Cardiac septum (tissue), 1 donor: Measurements from ENCODE around the gene INTS11. TPM values are rescaled to one million over a fixed set of nuclear protein-coding genes. Genes with fewer than 3 reads are reported as not detected.
"Not testable (repeated sequence)": the region's sequence is repeated elsewhere in the genome, so short reads cannot be mapped to it uniquely, and the experiment has no call there.

Source experiments
- DNase-seq: peaks from one replicate; pipeline ENCODE4 v3.0.0-alpha.2; 2020; ENCODE audit warnings: low spot score
- intact Hi-C: fragments of 100-400 bp; cut with DNase I; formaldehyde crosslinking; loops from one replicate; pipeline ENCODE4 v1.14.0; 2022
- long read RNA-seq: library from polyadenylated mRNA; unstranded; transcript quantifications from one replicate; pipeline ENCODE4 v2.0.0, GENCODE V29; 2021
- total RNA-seq: library from RNA; stranded (reverse); fragmentation: NEBNext Ultra II Directional; extraction: Animal tissue kit (Norgen Biotek cat#: 25700); gene quantifications from one replicate; pipeline ENCODE4 v1.2.1, GENCODE V29; 2021
- donor health status: DM: no; HTN: no; CAD: no.

INTS11 gene
- total RNA-seq, result 73.8 TPM
- long read RNA-seq, transcript INTS11-208 (17 exons, 2,148 nt), result major isoform, 65 of 115 reads
- long read RNA-seq, partial matches to known transcripts, result 23 of 115 reads
- long read RNA-seq, other reads (novel, unspliced or antisense), result 20 of 115 reads

- intact Hi-C loops, result loop anchor here (2.0 kb wide), 1 partner anchor 22 kb away; no protein-coding TSS in a partner anchor
- peak; percentile 97 for DNase-seq
Observed at GRCh38 chr1:1324524-1325287, at the start of gene INTS11, which contains the start of gene CPTP. INTS11 (minus strand) TSS chr1:1324660; CDS start chr1:1324608, 52 bp downstream. CPTP (plus strand) TSS chr1:1324802; CDS start chr1:1326911, 2,109 bp downstream.

GRCh38 chr1:1373815-1374588 lies 49.5 kb upstream of the INTS11 start:
- intact Hi-C loops, result loop anchor here (2.0 to 5.0 kb wide), 3 partner anchors 25 to 252 kb away; partner anchors contain the start of genes DVL1 and MRPL20
- DNase-seq, result no peak

GRCh38 chr1:1373051-1373814 lies 48.8 kb upstream of the INTS11 start:
- intact Hi-C loops, result loop anchor here (5.0 kb wide), 1 partner anchor 251 kb away; no protein-coding TSS in a partner anchor
- DNase-seq, result no peak

- intact Hi-C loops, result loop anchor here (5.0 kb wide), 1 partner anchor 250 kb away; no protein-coding TSS in a partner anchor
- no peak for DNase-seq
Observed at GRCh38 chr1:1371746-1372711, 47.6 kb upstream of the INTS11 start.

GRCh38 chr1:1371364-1371745 lies 46.9 kb upstream of the INTS11 start:
- intact Hi-C loops, result loop anchor here (5.0 kb wide), 1 partner anchor 249 kb away; no protein-coding TSS in a partner anchor
- no peak for DNase-seq

GRCh38 chr1:1370771-1371300 lies 46.4 kb upstream of the INTS11 start:
- DNase-seq, result no peak
- intact Hi-C loops, result loop anchor here (5.0 kb wide), 1 partner anchor 249 kb away; no protein-coding TSS in a partner anchor

GRCh38 chr1:1370094-1370493 lies 45.6 kb upstream of the INTS11 start:
- not testable (repeated sequence) for DNase-seq
- intact Hi-C loops, result loop anchor here (5.0 kb wide), 1 partner anchor 248 kb away; no protein-coding TSS in a partner anchor

- no peak for DNase-seq
- intact Hi-C loops, result no loop called here
Observed at GRCh38 chr1:1367315-1367714, 42.9 kb upstream of the INTS11 start.

GRCh38 chr1:1366699-1367066 lies 42.2 kb upstream of the INTS11 start:
- no peak for DNase-seq
- intact Hi-C loops, result no loop called here

- no peak for DNase-seq
- intact Hi-C loops, result no loop called here
Observed at GRCh38 chr1:1365875-1366698, 41.6 kb upstream of the INTS11 start.

GRCh38 chr1:1364266-1364665 lies 39.8 kb upstream of the INTS11 start:
- intact Hi-C loops, result no loop called here
- no peak for DNase-seq

GRCh38 chr1:1361982-1362423 lies 37.5 kb upstream of the INTS11 start:
- DNase-seq, result no peak
- intact Hi-C loops, result no loop called here

- intact Hi-C loops, result no loop called here
- DNase-seq, result no peak
Observed at GRCh38 chr1:1361233-1361981, 36.9 kb upstream of the INTS11 start.

GRCh38 chr1:1360506-1361169 lies 36.2 kb upstream of the INTS11 start:
- intact Hi-C loops, result no loop called here
- DNase-seq, result peak; percentile 82

- DNase-seq, result no peak
- intact Hi-C loops, result loop anchor here (5.0 kb wide), 1 partner anchor 72 kb away; no protein-coding TSS in a partner anchor
Observed at GRCh38 chr1:1359664-1360468, 35.4 kb upstream of the INTS11 start.
